GM23338 (cell line): ENCODE measurements around the gene TIMM17B.

ENCODE experiments used
- CREB1 ChIP-seq: fragments of 250-450 bp; sonication (Bioruptor Pico); IDR thresholded peaks from 2 replicates; pipeline ENCODE4 v1.5.0; 2020; ENCODE audit warnings: low read depth, mild to moderate bottlenecking, moderate library complexity
- EZH2 ChIP-seq: fragments of 200-600 bp; sonication (generic); IDR thresholded peaks from one replicate; pipeline ENCODE4 v1.8.0; 2017; ENCODE audit warnings: antibody characterized with exemption, mild to moderate bottlenecking, low read depth; ENCODE audit not compliant: unreplicated experiment
- EZH2phosphoT487 ChIP-seq: fragments of 200-600 bp; sonication (generic); IDR thresholded peaks from one replicate; pipeline ENCODE4 v1.8.1; 2018; ENCODE audit warnings: antibody characterized with exemption; ENCODE audit not compliant: unreplicated experiment
- JUNB ChIP-seq: IDR thresholded peaks from one replicate; pipeline ENCODE4 v1.6.1; 2016; ENCODE audit warnings: antibody characterized with exemption; ENCODE audit not compliant: unreplicated experiment
- NANOG ChIP-seq: IDR thresholded peaks from 2 replicates; pipeline ENCODE4 v1.6.1; 2016; ENCODE audit warnings: antibody characterized with exemption, borderline replicate concordance
- POLR2AphosphoS5 ChIP-seq: IDR thresholded peaks from 2 replicates; pipeline ENCODE4 v1.6.1; 2016; ENCODE audit warnings: antibody characterized with exemption, low read depth
- STAT1 ChIP-seq: IDR thresholded peaks from one replicate; pipeline ENCODE4 v1.6.1; 2016; ENCODE audit warnings: antibody characterized with exemption; ENCODE audit not compliant: unreplicated experiment
- ZNF114 ChIP-seq: fragments of 250-450 bp; sonication (Bioruptor Pico); IDR thresholded peaks from 2 replicates; pipeline ENCODE4 v1.5.0; 2020; ENCODE audit warnings: mild to moderate bottlenecking, moderate library complexity
- ZNF331 ChIP-seq: fragments of 250-450 bp; sonication (Bioruptor Pico); IDR thresholded peaks from 2 replicates; pipeline ENCODE4 v1.5.0; 2020; ENCODE audit warnings: low read depth, mild to moderate bottlenecking, moderate library complexity
- TF ChIP-seq, protein P1 (sequence below), 2 experiments: fragments of 200-600 bp in 1 of 2; sonication (generic) in 1 of 2; conservative IDR thresholded peaks; 2 replicates each; pipeline versions ENCODE4 v1.5.1 to v1.6.1; 2016 to 2017; ENCODE audit warnings: antibody characterized with exemption in 2 of 2, low read depth in 2 of 2, mild to moderate bottlenecking in 2 of 2, moderate library complexity in 1 of 2
- TF ChIP-seq, protein P2 (sequence below): IDR thresholded peaks from one replicate; pipeline ENCODE4 v1.6.1; 2018; ENCODE audit warnings: antibody characterized with exemption; ENCODE audit not compliant: unreplicated experiment
- TF ChIP-seq, protein P3 (sequence below): fragments of 250-450 bp; sonication (Bioruptor Pico); IDR thresholded peaks from 2 replicates; pipeline ENCODE4 v1.5.0; 2020; ENCODE audit warnings: mild to moderate bottlenecking, moderate library complexity
- TF ChIP-seq, protein P4 (sequence below): IDR thresholded peaks from 2 replicates; pipeline ENCODE4 v1.6.1; 2016; ENCODE audit warnings: antibody characterized with exemption

DNA sequence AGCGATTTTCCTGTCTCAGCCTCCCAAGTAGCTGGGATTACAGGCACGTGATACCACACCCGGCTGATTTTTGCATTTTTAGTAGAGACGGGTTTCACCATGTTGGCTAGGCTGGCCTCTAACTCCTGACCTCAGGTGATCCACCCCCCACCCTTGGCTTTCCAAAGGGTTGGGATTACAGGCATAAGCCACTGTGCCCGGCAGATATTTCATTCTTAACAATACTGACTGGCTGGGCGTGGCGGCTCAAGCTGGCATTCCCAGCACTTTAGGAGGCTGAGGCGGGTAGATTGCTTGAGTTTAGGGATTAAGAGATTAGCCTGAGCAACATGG is 1.5 kb upstream of the TIMM17B start:
- TF ChIP-seq, protein P1, sequence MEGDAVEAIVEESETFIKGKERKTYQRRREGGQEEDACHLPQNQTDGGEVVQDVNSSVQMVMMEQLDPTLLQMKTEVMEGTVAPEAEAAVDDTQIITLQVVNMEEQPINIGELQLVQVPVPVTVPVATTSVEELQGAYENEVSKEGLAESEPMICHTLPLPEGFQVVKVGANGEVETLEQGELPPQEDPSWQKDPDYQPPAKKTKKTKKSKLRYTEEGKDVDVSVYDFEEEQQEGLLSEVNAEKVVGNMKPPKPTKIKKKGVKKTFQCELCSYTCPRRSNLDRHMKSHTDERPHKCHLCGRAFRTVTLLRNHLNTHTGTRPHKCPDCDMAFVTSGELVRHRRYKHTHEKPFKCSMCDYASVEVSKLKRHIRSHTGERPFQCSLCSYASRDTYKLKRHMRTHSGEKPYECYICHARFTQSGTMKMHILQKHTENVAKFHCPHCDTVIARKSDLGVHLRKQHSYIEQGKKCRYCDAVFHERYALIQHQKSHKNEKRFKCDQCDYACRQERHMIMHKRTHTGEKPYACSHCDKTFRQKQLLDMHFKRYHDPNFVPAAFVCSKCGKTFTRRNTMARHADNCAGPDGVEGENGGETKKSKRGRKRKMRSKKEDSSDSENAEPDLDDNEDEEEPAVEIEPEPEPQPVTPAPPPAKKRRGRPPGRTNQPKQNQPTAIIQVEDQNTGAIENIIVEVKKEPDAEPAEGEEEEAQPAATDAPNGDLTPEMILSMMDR (conservative IDR thresholded peaks at IDR 0.05; ENCODE audit: low read depth in 2 of 2): no peak
- TF ChIP-seq CREB1 (CRISPR knock-in tag) (no peak), POLR2AphosphoS5 (no peak), EZH2 (no peak), EZH2phosphoT487 (no peak), ZNF114 (no peak), ZNF331 (no peak), STAT1 (no peak), JUNB (no peak), NANOG (no peak)
- TF ChIP-seq, protein P2, sequence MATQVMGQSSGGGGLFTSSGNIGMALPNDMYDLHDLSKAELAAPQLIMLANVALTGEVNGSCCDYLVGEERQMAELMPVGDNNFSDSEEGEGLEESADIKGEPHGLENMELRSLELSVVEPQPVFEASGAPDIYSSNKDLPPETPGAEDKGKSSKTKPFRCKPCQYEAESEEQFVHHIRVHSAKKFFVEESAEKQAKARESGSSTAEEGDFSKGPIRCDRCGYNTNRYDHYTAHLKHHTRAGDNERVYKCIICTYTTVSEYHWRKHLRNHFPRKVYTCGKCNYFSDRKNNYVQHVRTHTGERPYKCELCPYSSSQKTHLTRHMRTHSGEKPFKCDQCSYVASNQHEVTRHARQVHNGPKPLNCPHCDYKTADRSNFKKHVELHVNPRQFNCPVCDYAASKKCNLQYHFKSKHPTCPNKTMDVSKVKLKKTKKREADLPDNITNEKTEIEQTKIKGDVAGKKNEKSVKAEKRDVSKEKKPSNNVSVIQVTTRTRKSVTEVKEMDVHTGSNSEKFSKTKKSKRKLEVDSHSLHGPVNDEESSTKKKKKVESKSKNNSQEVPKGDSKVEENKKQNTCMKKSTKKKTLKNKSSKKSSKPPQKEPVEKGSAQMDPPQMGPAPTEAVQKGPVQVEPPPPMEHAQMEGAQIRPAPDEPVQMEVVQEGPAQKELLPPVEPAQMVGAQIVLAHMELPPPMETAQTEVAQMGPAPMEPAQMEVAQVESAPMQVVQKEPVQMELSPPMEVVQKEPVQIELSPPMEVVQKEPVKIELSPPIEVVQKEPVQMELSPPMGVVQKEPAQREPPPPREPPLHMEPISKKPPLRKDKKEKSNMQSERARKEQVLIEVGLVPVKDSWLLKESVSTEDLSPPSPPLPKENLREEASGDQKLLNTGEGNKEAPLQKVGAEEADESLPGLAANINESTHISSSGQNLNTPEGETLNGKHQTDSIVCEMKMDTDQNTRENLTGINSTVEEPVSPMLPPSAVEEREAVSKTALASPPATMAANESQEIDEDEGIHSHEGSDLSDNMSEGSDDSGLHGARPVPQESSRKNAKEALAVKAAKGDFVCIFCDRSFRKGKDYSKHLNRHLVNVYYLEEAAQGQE: no peak
- TF ChIP-seq, protein P3, sequence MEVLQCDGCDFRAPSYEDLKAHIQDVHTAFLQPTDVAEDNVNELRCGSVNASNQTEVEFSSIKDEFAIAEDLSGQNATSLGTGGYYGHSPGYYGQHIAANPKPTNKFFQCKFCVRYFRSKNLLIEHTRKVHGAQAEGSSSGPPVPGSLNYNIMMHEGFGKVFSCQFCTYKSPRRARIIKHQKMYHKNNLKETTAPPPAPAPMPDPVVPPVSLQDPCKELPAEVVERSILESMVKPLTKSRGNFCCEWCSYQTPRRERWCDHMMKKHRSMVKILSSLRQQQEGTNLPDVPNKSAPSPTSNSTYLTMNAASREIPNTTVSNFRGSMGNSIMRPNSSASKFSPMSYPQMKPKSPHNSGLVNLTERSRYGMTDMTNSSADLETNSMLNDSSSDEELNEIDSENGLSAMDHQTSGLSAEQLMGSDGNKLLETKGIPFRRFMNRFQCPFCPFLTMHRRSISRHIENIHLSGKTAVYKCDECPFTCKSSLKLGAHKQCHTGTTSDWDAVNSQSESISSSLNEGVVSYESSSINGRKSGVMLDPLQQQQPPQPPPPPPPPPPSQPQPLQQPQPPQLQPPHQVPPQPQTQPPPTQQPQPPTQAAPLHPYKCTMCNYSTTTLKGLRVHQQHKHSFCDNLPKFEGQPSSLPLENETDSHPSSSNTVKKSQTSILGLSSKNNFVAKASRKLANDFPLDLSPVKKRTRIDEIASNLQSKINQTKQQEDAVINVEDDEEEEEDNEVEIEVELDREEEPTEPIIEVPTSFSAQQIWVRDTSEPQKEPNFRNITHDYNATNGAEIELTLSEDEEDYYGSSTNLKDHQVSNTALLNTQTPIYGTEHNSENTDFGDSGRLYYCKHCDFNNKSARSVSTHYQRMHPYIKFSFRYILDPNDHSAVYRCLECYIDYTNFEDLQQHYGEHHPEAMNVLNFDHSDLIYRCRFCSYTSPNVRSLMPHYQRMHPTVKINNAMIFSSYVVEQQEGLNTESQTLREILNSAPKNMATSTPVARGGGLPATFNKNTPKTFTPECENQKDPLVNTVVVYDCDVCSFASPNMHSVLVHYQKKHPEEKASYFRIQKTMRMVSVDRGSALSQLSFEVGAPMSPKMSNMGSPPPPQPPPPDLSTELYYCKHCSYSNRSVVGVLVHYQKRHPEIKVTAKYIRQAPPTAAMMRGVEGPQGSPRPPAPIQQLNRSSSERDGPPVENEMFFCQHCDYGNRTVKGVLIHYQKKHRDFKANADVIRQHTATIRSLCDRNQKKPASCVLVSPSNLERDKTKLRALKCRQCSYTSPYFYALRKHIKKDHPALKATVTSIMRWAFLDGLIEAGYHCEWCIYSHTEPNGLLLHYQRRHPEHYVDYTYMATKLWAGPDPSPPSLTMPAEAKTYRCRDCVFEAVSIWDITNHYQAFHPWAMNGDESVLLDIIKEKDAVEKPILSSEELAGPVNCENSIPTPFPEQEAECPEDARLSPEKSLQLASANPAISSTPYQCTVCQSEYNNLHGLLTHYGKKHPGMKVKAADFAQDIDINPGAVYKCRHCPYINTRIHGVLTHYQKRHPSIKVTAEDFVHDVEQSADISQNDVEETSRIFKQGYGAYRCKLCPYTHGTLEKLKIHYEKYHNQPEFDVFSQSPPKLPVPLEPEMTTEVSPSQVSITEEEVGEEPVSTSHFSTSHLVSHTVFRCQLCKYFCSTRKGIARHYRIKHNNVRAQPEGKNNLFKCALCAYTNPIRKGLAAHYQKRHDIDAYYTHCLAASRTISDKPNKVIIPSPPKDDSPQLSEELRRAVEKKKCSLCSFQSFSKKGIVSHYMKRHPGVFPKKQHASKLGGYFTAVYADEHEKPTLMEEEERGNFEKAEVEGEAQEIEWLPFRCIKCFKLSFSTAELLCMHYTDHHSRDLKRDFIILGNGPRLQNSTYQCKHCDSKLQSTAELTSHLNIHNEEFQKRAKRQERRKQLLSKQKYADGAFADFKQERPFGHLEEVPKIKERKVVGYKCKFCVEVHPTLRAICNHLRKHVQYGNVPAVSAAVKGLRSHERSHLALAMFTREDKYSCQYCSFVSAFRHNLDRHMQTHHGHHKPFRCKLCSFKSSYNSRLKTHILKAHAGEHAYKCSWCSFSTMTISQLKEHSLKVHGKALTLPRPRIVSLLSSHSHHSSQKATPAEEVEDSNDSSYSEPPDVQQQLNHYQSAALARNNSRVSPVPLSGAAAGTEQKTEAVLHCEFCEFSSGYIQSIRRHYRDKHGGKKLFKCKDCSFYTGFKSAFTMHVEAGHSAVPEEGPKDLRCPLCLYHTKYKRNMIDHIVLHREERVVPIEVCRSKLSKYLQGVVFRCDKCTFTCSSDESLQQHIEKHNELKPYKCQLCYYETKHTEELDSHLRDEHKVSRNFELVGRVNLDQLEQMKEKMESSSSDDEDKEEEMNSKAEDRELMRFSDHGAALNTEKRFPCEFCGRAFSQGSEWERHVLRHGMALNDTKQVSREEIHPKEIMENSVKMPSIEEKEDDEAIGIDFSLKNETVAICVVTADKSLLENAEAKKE (CRISPR knock-in tag): no peak
- TF ChIP-seq, protein P4, sequence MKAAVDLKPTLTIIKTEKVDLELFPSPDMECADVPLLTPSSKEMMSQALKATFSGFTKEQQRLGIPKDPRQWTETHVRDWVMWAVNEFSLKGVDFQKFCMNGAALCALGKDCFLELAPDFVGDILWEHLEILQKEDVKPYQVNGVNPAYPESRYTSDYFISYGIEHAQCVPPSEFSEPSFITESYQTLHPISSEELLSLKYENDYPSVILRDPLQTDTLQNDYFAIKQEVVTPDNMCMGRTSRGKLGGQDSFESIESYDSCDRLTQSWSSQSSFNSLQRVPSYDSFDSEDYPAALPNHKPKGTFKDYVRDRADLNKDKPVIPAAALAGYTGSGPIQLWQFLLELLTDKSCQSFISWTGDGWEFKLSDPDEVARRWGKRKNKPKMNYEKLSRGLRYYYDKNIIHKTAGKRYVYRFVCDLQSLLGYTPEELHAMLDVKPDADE: no peak
